Retinal pigment epithelial cell (primary cell): ENCODE measurements around the gene C2CD2L.
"Not testable (repeated sequence)": the region's sequence is repeated elsewhere in the genome, so short reads cannot be mapped to it uniquely, and the experiment has no call there.

ENCODE experiments used
- DNase-seq: peaks from one replicate; pipeline ENCODE4 v3.0.0-alpha.2; 2010; ENCODE audit warnings: low read depth
- H3K4me3 ChIP-seq: 2 replicates; pipeline ENCODE4 v1.5.1; 2011; ENCODE audit warnings: mild to moderate bottlenecking, low read length, control low read depth, moderate library complexity
- TF ChIP-seq, protein P1 (sequence below): conservative IDR thresholded peaks from 2 replicates; pipeline ENCODE4 v1.5.1; 2011; ENCODE audit warnings: low read depth, low read length, control low read depth, inconsistent platforms

C2CD2L gene

DNA sequence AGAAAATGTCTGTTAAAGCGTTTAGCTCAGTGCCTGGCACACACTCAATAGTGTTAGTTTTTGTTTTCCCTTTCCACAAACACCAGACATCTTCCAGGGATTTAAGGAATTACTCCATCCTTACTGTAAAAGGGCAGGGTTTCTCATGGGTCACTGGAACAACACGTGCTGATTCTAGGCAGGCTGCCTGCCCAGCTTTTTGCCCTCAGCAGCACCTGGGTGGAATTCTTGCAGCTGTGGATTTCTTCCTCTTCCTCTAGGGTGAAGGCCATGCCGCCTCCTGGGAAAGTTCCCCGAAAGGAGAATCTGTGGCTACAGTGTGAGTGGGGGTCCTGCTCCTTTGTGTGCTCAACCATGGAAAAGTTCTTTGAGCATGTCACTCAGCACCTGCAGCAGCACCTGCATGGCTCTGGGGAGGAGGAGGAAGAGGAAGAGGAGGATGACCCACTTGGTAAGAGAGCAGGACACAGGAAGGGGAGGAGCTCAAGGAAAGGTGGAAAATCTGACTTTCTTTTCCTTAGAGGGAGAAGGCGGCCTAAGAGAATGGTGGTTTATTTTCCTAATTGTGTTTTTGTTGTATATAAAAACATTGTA, 19.6 kb downstream of the C2CD2L start:
- no peak for DNase-seq
- TF ChIP-seq, protein P1, sequence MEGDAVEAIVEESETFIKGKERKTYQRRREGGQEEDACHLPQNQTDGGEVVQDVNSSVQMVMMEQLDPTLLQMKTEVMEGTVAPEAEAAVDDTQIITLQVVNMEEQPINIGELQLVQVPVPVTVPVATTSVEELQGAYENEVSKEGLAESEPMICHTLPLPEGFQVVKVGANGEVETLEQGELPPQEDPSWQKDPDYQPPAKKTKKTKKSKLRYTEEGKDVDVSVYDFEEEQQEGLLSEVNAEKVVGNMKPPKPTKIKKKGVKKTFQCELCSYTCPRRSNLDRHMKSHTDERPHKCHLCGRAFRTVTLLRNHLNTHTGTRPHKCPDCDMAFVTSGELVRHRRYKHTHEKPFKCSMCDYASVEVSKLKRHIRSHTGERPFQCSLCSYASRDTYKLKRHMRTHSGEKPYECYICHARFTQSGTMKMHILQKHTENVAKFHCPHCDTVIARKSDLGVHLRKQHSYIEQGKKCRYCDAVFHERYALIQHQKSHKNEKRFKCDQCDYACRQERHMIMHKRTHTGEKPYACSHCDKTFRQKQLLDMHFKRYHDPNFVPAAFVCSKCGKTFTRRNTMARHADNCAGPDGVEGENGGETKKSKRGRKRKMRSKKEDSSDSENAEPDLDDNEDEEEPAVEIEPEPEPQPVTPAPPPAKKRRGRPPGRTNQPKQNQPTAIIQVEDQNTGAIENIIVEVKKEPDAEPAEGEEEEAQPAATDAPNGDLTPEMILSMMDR: no peak

GRCh38 chr11:119130662-119131061, 23.5 kb downstream of the C2CD2L start:
- H3K4me3 ChIP-seq: no peak overlapping the region
- TF ChIP-seq, protein P1: no peak
- no peak for DNase-seq

More for the DNA sequence above, 19.6 kb downstream of the C2CD2L start:
- H3K4me3 ChIP-seq: no peak overlapping the region

DNA sequence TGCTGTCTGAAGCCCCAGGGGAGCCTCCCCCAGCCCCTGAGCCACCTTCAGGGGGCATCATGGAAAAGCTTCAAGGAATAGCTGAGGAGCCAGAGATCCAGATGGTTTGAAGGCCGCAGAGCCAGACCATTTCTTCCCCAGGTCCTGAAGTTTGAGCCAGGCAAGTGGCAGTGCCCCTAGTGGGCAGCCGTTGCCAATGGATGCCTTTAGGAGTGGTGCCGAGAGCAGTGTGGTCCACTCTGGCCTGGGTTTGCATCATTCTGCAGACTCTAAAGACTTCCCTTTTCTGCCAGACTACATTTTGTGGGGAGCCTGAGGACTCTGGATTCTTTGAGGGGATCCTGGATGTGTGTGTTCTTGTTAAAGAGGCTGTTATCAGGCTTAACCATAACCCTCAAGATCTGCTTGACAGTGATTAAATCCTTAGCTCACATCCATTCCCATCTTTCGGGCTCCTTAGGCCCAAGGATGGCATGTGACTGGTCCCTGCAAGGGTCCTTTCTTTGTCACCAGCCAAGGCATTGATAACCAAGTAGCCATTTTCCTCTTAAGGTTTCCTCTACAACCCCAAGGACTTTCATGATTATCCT, 27.3 kb downstream of the C2CD2L start:
- TF ChIP-seq, protein P1: peak; percentile 79
- no peak for DNase-seq
- no peak overlapping the region for H3K4me3 ChIP-seq

- H3K4me3 ChIP-seq, DNase-seq: not testable (repeated sequence)
Measured at GRCh38 chr11:119139276-119139675, 32.1 kb downstream of the C2CD2L start.

- H3K4me3 ChIP-seq: no peak overlapping the region
- DNase-seq: peak; percentile 32
- TF ChIP-seq, protein P1: peak; percentile 72
Measured at GRCh38 chr11:119144825-119145486, 37.8 kb downstream of the C2CD2L start.

GRCh38 chr11:119145551-119145950, 38.4 kb downstream of the C2CD2L start:
- TF ChIP-seq, protein P1: no peak
- H3K4me3 ChIP-seq: no peak overlapping the region
- no peak for DNase-seq

GRCh38 chr11:119147604-119148333, 40.6 kb downstream of the C2CD2L start:
- no peak overlapping the region for H3K4me3 ChIP-seq
- TF ChIP-seq, protein P1: no peak
- DNase-seq: no peak
